Lung microvascular endothelial cell (primary cell): ENCODE results near the gene MRC2. TPM values are rescaled to one million over a fixed set of nuclear protein-coding genes. Genes with fewer than 3 reads are reported as not detected.
A peak's percentile ranks its signal among the peaks of the same experiment; 100 is the strongest.
"Not testable (repeated sequence)": the region's sequence is repeated elsewhere in the genome, so short reads cannot be mapped to it uniquely, and the experiment has no call there.

Experiments used
- DNase-seq, 2 donors: peaks; one replicate each; pipeline versions ENCODE4 v3.0.0 to v3.0.0-alpha.2; 2010; ENCODE audit warnings: low read depth in 2 of 2
- total RNA-seq: library from RNA; depleted of rRNA; stranded (reverse); fragments of >200 nt; gene quantifications from 2 replicates; pipeline ENCODE4 v1.2.1, GENCODE V29; 2014

Gene MRC2
- total RNA-seq, 1 donor from 2014 or later: 5.6 TPM

GRCh38 chr17:62676952-62677596 lies 49.6 kb downstream of the MRC2 start:
- DNase-seq: no peak

- DNase-seq: no peak
Measured at GRCh38 chr17:62678214-62678919, 50.9 kb downstream of the MRC2 start.

GRCh38 chr17:62679866-62680377 lies 52.5 kb downstream of the MRC2 start:
- DNase-seq: no peak

GRCh38 chr17:62680541-62681052 lies 53.1 kb downstream of the MRC2 start:
- DNase-seq: peak in 1 of 2 donors; percentile 31

GRCh38 chr17:62681061-62681938 lies 53.8 kb downstream of the MRC2 start:
- no peak for DNase-seq

- DNase-seq: no peak
Measured at GRCh38 chr17:62681939-62682381, 54.5 kb downstream of the MRC2 start.

- no peak for DNase-seq
Measured at GRCh38 chr17:62684179-62684578, 56.7 kb downstream of the MRC2 start.

GRCh38 chr17:62687997-62688396 lies 60.5 kb downstream of the MRC2 start:
- DNase-seq: no peak

- DNase-seq: no peak
Measured at GRCh38 chr17:62688398-62689160, 61.1 kb downstream of the MRC2 start.

GRCh38 chr17:62689441-62690167 lies 62.1 kb downstream of the MRC2 start:
- no peak for DNase-seq

- DNase-seq: no peak
Measured at GRCh38 chr17:62690168-62690897, 62.9 kb downstream of the MRC2 start.

- not testable (repeated sequence) for DNase-seq
Measured at GRCh38 chr17:62691589-62691915, 64.1 kb downstream of the MRC2 start.

GRCh38 chr17:62692159-62692651 lies 64.7 kb downstream of the MRC2 start:
- DNase-seq: no peak

GRCh38 chr17:62692721-62693431 lies 65.4 kb downstream of the MRC2 start:
- DNase-seq: peak in 1 of 2 donors; percentile 29

- no peak for DNase-seq
Measured at GRCh38 chr17:62693616-62694409, 66.3 kb downstream of the MRC2 start.

- not testable (repeated sequence) for DNase-seq
Measured at GRCh38 chr17:62695093-62695738, 67.7 kb downstream of the MRC2 start.

GRCh38 chr17:62696256-62696655 lies 68.8 kb downstream of the MRC2 start:
- DNase-seq: no peak
